Activated CD4-positive, CD25-positive, alpha-beta regulatory T cell treated with anti-CD3 and anti-CD28 coated beads, Interleukin-2, amount 50 U/mL, for 72 hours (primary cell): ENCODE results near the gene MKRN1.
"Not testable (repeated sequence)": the region's sequence is repeated elsewhere in the genome, so short reads cannot be mapped to it uniquely, and the experiment has no call there.

Source experiments
- DNase-seq: peaks from one replicate; pipeline ENCODE4 v3.0.0; 2021

MKRN1 gene

DNA sequence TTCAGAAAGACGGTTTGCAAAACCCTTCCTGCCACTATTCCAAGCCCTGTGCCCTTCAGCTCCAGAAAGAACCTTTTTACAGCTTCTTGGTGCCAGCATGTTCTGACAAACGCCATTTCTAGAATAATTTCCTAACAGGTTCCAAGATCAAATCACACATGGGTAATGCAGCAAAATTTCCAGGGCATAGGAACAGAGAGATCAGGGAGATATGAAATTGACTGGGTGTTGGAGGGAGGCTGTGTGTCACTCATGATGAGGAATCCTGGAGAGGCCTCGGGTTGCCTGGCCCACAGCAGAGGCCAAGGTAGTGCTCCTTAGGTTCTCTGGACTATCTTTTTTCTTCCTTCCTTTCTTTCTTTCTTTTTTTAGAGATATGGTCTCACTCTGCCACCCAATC, 45.9 kb downstream of the MKRN1 start:
- DNase-seq, result no peak

DNA sequence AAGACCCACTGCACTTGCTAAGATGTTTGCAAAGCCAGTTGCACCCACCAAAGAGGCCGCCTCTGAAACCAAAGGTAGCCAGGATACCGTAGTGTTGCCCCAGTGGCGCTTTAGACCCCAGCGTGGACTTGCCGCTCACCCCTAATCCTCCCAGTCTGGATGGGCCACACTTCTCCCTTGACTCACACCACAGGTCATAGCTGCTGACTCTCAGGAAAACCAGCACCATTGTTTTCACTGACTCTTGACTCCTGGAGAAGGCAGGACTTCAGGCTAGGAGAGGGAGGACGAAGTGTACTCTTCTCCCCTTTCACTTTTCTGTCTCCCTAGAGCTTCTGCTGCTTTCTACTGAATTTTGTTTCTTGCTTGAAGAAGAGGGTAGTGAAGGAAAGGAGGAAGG, 53.2 kb downstream of the MKRN1 start:
- DNase-seq, result no peak

DNA sequence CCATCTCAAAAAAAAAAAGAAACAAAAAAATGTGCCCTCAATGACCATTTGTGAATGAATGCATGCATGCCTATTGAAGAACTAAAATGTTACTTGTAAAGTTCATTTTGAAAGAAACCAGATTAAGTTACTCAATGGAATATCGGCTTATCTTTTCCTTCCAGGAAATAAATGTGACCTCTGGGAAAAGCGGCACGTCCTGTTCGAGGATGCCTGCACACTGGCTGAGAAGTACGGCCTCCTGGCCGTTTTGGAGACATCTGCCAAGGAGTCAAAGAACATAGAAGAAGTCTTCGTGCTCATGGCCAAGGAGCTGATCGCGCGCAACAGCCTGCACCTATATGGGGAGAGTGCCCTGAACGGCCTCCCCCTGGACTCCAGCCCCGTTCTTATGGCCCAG, 53.6 kb downstream of the MKRN1 start:
- no peak for DNase-seq

DNA sequence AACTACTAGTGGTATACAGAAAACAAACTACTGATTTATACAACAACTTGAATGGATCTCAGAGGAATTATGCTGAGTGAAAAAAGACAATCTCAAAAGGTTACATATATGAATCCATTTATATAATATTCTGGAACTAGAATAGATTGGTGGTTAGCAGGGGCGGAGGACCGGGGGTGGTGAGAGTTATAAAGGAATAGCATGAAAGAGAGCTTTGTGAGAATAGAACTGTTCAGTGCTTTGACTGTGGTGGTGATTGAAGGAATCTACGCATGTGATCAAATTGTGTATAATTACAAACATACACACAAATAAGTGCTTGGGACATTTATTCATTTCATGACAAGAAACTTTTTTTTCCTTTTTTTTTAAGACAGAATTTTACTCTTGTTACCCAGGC, 55.8 kb downstream of the MKRN1 start:
- DNase-seq, result no peak

DNA sequence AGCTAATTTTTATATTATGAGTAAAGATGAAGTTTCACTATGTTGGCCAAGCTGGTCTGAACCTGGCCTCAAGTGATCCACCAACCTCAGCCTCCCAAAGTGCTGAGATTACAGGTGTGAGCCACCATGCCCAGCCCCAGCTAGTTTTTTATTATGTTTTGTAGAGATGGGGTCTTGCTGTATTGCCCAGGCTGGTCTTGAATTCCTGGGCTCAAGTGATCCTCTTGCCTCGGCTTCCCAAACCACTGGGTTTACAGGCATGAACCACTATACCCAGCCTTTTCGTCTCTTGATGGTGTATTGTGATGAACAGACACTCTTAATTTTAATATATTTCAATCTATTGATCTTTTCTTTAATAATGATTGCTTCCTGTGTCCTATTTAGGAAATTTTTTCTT, 57.8 kb downstream of the MKRN1 start:
- no peak for DNase-seq

DNA sequence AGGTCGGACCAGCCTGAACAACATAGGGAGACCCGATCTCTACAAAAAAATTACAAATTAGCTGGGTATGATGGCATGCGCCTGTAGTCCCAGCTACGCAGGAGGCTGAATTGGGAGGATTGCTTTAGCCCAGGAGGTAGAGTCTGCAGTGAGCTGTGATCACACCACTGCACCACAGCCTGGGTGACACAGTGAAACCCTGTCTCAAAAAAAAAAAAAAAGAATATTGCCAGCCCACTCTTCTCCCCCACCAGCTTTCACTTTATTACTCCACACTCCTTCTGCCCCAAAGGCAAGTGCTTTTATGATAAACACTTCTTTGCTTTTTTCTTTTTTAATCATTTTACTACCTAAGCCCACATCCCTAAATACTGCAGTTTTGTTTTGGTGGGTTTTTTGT, 60.7 kb downstream of the MKRN1 start:
- no peak for DNase-seq

DNA sequence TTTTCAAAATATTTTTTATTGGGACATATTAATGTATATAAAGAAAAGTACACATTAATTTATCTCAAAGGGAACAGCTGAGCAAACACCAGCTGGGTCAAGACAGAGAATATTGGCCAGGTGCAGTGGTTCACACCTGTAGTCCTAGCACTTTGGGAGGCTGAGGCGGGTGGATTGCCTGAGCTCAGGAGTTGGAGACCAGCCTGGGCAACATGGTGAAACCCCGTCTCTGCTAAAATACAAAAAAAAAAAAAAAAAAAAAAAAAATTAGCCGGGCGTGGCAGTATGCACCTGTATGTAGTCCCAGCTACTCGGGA, 61.2 kb downstream of the MKRN1 start:
- DNase-seq, result not testable (repeated sequence)

DNA sequence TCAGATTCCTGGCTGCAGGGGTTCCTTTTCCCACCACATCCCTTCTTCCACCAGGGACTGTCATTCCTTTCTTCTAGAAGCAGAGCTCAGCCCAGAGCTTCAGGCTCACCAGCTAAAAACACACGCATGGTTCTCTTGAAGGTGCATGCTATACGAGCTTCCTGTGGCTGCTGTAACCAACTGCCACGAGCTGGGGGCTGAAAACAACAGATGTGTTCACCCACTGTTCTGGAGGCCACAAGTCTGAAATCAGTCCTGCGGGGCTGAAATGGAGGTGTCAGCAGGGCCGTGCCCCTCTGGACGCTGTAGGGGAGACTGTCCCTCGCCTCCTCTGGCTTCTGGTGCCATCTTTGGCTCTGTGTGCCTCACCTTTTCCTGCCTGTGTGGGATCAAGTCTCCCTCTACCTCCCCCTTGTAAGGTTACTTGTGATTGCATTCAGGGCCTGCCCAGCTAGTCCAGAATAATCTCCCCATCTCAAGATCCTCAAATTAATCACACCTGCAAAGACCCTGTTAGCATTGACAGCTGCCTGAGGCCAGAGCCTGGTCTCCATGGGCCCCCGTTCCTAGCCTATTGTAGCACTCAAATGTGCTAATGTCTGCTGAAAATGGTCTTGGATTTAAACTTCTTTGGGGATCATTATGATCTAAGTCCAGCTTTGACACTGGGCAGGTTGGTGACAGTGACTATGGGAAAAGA, 61.7 kb downstream of the MKRN1 start:
- DNase-seq, result no peak

DNA sequence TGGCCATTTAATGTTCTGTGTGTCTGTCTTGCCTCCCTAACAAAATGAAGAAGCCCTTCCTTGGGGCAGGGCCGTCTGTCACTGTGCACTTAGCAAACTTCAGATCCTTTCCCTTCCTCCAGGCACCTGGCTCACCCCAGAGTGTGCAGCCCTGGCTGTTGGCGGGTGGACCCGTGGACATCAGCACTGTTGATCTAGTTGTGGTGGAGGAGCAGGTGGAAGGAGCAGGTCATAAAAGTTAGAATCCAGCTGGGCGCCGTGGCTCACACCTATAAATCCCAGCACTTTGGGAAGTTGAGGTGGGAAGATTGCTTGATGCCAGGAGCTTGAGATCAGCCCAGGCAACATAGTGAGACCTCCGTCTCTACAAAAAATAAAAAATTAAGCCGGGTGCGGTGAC, 62.7 kb downstream of the MKRN1 start:
- DNase-seq, result no peak

DNA sequence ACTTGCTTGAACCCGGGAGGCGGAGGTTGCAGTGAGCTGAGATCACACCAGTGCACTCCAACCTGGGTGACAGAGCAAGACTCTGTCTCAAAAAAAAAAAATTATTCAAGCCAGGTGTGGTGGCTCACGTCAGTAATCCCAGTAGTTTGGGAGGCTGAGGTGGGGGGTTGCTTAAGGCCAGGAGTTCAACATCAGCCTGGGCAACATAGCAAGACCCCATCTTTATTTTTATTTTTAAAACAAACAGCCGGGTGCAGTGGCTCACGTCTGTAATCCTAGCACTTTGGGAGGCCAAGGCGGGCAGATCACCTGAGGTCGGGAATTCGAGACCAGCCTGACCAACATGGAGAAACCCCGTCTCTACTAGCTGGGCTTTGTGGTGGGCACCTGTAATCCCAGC, 63.5 kb downstream of the MKRN1 start:
- DNase-seq, result not testable (repeated sequence)

DNA sequence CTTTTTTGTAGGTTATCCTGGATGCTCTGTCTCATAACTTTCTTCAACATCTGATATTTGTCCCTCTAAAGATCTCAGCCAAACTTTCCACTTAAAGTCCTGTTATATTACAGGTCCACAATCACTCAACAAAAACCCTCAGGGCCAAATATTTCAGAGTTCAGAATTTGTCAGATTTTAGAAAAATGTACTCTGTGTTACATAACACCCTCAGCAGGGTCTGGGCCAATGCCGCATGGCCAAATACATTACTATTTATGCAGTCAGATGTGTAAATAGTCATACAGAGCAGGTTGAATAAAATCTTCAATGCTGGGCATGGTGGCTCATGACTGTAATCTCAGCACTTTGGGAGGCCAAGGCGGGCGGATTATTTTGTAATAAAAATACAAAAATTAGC, 63.9 kb downstream of the MKRN1 start:
- DNase-seq, result no peak

DNA sequence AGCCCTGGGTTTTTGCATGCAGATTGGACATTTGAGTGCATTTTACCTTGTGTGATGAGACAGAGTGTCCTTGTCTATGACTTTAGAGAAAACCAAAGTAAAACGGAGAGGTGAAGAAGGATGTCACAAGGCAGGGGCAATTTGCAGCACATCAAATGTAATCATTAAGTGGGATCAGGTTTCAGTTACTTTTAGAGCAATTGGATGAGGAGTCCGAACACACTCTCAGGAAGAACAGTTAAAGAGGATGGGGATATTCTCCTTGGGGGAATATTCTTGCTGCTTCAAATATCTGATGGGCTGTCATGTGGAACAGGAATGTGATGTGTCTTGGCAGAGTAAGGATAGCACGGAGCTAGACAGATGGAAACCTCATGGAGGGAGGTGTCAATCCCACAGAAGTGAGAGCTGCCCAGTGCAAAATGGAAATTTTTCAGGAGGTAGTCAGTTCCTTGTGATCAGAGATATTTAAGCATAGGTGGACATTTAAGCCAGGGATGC, 74.7 kb downstream of the MKRN1 start:
- DNase-seq, result no peak

DNA sequence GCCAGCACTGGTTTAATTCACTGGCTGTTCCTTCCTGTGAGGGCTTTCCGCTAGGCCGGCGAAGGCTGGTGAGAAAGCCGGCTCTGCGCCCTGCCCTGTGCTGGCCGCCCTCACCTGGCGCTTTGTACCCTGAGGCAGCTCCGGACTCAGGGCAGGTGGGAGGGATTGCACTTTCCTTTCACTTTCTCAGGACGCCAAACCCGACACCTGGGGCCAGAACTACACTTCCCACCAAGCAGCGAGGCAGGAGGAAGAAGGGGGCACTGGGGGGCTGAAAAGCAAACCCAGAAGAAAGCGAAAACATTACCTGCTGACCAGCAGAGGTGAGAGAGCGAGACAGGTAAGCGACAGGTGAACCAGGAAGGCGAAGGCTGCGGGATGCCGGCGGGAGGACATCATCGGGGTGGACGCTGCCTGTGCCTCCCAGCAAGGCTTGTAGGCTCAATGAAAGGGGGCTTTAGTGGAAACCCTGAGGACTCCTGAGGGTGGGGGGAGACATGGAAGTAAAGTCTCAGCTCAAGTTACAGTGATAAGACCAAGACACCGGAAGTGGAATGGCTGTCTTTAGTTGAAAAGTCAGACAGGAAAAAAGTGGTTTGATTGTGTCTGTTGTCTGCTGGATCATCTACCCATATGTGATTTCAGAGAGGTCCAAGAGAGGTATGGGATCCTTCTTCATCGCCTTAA, 75.3 kb downstream of the MKRN1 start, which contains the start of gene RAB19:
TSS of gene RAB19 (plus strand) at position 181 of the 687 bp plus-strand sequence. CDS start 3,589 bp downstream, outside the sequence.
- DNase-seq, result peak; percentile 40
